HUES6 (cell line): ENCODE results near the gene FLT4.

ENCODE experiments used
- H3K27ac ChIP-seq: 2 replicates; pipeline ENCODE4 v1.7.0; 2013; ENCODE audit warnings: low read depth, mild to moderate bottlenecking, low read length, inconsistent platforms
- H3K27me3 ChIP-seq: 2 replicates; pipeline ENCODE4 v1.6.1; 2013; ENCODE audit warnings: low read length; ENCODE audit not compliant: control insufficient read depth, insufficient read depth
- H3K36me3 ChIP-seq: 2 replicates; pipeline ENCODE4 v1.6.1; 2013; ENCODE audit warnings: low read length; ENCODE audit not compliant: control insufficient read depth, insufficient read depth
- H3K4me1 ChIP-seq: 2 replicates; pipeline ENCODE4 v1.6.1; 2013; ENCODE audit warnings: low read length; ENCODE audit not compliant: control insufficient read depth, insufficient read depth
- H3K4me3 ChIP-seq: 2 replicates; pipeline ENCODE4 v1.5.1; 2013; ENCODE audit warnings: low read depth, low read length
- H3K9ac ChIP-seq: one replicate; pipeline ENCODE4 v1.6.1; 2013; ENCODE audit warnings: mild to moderate bottlenecking, low read length
- H3K9me3 ChIP-seq: 2 replicates; pipeline ENCODE4 v1.6.1; 2013; ENCODE audit warnings: low read depth, low read length; ENCODE audit not compliant: control insufficient read depth, insufficient read depth

Gene FLT4

DNA sequence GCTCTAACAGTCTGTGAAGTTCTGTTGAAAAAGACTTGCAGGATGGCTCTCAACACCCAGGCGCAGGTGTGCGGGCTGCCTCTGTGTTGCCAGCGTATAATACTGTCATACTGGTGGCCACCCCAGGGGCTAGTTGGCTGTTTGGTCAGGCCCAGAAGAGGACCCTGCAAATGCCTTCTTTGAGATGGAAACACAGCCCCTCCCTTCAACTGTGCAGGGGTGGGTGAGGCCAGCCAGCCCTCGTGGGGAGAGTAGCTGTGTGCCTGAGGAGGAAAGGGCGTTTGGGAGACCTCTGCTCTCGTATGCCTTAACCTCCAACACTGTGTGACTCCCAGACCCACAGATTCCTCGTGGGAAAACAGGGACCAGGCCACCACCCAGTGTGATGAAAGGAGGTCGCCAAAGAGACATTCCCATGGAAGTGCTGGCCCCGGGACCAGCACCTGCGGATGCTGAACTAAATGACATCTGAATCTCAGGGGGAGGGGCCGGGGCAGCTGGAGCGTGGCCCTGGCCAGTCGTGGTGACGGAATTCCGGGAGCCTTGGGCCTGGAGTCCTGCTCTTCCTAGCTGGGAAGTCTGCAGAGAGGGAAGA is 46.8 kb downstream of the FLT4 start:
- no peak overlapping the region for H3K9ac ChIP-seq
- H3K9me3 ChIP-seq, result no peaks in the 10 kb centered on the region
- no peak overlapping the region for H3K4me3 ChIP-seq
- H3K27ac ChIP-seq, result no peak overlapping the region
- no peaks in the 10 kb centered on the region for H3K27me3 ChIP-seq
- no peaks in the 10 kb centered on the region for H3K4me1 ChIP-seq
- no peaks in the 10 kb centered on the region for H3K36me3 ChIP-seq

DNA sequence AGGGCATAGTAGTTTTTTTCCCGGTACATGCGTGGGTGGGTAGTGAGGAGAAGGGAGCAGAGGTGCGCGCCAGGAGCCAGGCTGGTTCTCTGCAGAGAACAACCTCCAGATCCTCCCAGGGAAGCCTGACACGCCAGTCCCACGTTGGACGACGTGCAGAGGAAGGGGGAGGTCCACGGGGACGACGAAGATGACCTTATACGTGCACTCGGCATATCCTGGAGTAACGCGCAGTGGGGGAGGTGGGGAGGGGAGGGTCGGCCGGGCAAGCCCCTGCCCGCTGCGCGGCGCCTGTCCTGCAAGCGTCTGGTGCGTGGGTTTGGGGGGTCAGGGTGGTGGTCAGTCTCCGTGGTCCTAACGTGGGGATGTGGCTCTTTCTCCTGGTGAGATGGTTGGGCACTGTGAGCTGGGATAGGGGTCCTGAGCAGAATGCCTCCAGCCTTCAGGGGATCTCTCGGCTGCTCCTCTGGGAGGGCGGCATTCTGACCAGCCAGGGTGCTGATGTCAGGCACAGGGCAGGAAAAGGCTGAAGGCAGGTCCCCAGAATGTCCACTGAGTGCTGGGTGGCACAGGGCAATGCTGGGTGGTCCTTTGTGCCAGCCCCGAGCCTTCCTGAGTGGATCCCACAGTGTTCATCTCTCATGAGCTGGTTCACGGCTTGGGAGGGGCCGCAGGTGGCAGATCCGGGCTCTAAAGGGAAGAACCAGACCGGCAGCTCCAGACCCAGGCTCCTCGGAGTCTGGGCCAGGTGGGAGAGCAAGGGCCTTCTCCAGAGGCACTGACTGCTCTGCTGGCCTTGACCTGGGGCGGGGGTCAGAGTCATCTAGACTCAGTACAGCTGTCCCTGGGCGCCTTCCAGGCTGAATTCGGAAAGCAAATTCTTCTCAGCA is 47.6 kb downstream of the FLT4 start:
- Histone ChIP-seq H3K27me3 (no peaks in the 10 kb centered on the region), H3K4me3 (no peak overlapping the region), H3K9ac (no peak overlapping the region)

DNA sequence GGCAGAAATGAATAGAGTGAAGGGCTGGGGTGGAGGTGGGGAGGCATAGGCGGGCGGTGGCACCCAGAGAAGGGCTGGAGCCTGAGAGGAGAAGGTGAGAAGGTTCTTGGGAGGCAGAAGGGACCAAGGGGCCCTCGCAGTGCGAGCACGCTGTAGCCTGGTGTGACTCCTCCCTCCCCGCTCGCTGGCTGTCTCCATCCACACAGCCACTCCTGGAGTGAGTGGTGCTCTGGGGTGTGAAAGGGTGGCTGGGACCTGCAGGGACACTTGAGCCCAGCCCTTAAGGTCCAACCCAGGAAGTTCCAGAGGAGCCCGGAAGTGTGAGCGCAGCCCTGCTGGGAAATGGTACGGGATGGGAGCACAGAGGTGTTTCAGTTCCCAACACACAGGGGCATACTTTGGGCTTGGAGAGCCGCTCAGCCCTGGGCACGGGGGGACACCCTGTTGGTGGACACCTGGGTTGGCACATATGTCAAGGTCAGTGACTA is 48.8 kb downstream of the FLT4 start:
- Histone ChIP-seq H3K4me3 (no peak overlapping the region), H3K27me3 (no peaks in the 10 kb centered on the region), H3K27ac (no peak overlapping the region), H3K36me3 (no peaks in the 10 kb centered on the region), H3K9ac (no peak overlapping the region), H3K9me3 (no peaks in the 10 kb centered on the region), H3K4me1 (no peaks in the 10 kb centered on the region)

More for the DNA sequence above, 47.6 kb downstream of the FLT4 start:
- Histone ChIP-seq H3K36me3 (no peaks in the 10 kb centered on the region), H3K4me1 (no peaks in the 10 kb centered on the region), H3K9me3 (no peaks in the 10 kb centered on the region), H3K27ac (no peak overlapping the region)

DNA sequence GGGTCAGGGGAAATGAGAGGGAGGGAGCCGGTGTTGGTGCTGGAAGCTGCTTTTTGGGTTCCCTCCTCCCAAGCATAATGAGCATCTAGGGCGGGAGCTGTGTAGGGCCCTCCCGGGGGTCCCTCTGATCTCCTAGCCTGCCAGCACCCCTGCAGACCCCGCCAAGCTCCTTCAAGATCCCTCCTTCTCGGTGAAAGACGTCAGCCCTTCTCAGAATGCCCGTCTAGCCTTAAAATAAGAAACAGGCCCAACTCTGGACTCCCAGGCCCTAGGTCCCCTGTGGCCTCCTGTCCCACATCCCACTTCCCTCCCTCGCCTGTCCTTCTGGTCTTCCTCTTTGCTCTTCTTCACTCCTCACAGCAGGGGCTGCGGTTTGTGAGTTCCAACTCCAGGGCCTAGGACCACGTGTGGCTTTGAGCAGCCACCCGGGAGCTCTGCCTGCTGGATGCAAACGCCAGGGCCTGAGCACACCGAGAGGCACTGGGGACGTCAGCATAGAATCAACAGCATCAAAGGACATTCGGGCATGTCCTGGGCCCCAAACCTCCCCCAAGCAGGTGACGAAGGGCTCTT is 49.3 kb downstream of the FLT4 start:
- H3K4me3 ChIP-seq, result no peak overlapping the region
- H3K9ac ChIP-seq, result no peak overlapping the region
- no peaks in the 10 kb centered on the region for H3K4me1 ChIP-seq
- H3K27ac ChIP-seq, result no peak overlapping the region
- H3K27me3 ChIP-seq, result no peaks in the 10 kb centered on the region
- H3K9me3 ChIP-seq, result no peaks in the 10 kb centered on the region
- no peaks in the 10 kb centered on the region for H3K36me3 ChIP-seq

DNA sequence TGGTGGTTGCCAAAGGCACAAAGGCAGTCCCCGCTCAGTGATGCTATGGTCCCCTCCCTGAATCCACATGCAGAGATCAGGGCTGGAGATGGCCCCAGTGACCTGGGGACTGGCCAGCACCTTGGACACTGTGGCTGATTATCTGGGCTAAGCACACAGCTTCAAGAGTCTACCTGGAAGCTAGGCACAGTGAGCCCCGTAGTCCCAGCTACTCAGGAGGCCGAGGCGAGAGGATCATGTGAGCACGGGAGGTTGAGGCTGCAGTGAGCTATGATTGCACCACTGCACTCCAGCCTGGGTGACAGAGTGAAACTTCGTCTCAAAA is 49.8 kb downstream of the FLT4 start:
- Histone ChIP-seq H3K9ac (no peak overlapping the region), H3K27me3 (no peaks in the 10 kb centered on the region), H3K9me3 (no peaks in the 10 kb centered on the region)

DNA sequence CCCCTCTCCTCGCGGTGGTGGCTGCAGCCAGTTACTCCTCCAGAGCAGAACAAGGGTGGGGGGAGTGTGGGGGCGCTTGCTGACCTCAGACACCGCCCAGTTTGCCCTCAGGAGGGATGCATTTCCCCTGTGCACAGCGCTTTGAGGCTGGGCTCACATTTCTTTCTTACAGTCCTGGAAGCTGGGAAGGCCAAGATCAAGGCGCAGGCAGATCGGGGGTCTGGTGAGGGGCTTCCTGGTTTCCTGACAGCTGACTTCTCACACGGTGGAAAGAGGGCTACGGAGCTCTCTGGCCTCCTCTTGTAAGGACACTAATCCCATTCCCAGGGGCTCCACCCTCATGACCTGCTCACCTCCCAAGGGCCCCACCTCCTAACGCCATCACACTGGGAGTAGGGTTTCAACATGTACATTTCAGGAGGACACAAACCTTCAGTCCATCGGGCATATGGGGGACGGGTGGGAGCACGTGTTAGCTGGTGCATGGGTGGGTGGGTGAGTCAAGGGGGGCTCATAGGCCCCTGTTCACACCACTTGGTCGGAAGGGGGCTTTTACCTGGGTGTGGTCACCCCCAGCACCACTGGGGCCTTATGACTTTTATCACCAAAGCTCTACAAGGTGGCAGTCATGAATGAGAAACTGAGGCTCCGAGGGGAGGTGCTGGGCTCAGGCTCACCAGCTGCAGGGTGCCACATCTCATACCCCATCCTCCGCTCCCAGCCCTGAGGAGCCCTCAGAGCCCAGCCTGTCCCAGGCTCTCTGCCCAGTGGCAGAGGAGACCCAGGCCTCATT is 50.4 kb downstream of the FLT4 start:
- no peaks in the 10 kb centered on the region for H3K9me3 ChIP-seq
- no peak overlapping the region for H3K4me3 ChIP-seq
- peaks cover 2% of the 10 kb centered on the region; the same call in 1 of the 2 replicates for H3K27me3 ChIP-seq

More for the DNA sequence above, 49.8 kb downstream of the FLT4 start:
- Histone ChIP-seq H3K27ac (no peak overlapping the region), H3K36me3 (no peaks in the 10 kb centered on the region), H3K4me3 (no peak overlapping the region), H3K4me1 (no peaks in the 10 kb centered on the region)

DNA sequence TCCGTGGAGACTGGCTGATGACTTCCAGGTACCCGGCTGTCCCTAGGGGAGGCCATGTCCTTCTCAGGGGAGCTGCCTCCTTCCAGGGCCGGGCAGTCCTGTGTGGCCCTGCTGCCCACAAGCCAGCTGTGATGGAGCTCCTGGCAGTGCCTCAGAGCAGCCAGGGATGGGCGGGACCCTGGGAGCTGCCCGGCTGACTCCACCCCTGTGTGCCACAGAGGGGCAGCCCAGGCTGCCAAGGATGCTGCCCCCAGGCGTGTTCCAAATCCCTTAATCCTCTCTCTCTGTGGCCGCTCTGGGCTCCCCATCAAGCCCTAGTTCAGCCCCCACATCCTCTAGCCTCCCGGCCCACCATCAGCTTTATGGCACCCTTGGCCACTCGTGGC is 51.1 kb downstream of the FLT4 start:
- Histone ChIP-seq H3K4me3 (no peak overlapping the region), H3K9me3 (no peaks in the 10 kb centered on the region), H3K27me3 (peaks cover 9% of the 10 kb centered on the region; the same call in 1 of the 2 replicates), H3K36me3 (no peaks in the 10 kb centered on the region), H3K27ac (no peak overlapping the region), H3K4me1 (no peaks in the 10 kb centered on the region), H3K9ac (no peak overlapping the region)

More for the DNA sequence above, 50.4 kb downstream of the FLT4 start:
- Histone ChIP-seq H3K9ac (no peak overlapping the region), H3K4me1 (no peaks in the 10 kb centered on the region), H3K27ac (no peak overlapping the region), H3K36me3 (no peaks in the 10 kb centered on the region)

DNA sequence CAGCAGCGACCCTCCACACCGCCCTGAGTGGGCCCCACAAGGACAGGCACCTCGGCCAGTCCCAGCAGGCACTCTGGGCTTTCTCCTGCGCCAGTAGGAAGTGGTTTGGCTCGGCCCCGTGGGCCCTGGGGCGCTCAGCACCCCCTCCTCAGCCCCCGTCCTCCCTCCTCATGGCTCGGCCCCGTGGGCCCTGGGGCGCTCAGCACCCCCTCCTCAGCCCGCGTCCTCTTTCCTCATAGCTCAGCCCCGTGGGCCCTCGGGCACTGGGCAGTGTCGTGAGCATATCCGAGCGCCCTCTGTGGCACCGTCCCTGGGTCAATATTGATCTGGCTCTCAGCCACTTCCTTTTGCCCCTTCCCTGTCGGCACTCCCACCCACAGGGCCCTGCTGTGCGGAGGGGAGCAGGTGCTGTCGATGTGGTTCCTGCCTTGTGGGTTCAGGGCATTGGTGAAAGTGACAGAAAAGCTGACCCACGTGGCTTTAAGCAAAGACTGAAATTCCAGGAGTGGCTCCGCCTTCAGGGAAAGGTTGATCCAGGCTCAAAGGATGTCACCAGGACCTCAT is 52.6 kb downstream of the FLT4 start:
- Histone ChIP-seq H3K9ac (no peak overlapping the region), H3K9me3 (no peaks in the 10 kb centered on the region), H3K36me3 (no peaks in the 10 kb centered on the region), H3K4me3 (no peak overlapping the region), H3K27ac (no peak overlapping the region), H3K4me1 (no peaks in the 10 kb centered on the region), H3K27me3 (peaks cover 25% of the 10 kb centered on the region)

DNA sequence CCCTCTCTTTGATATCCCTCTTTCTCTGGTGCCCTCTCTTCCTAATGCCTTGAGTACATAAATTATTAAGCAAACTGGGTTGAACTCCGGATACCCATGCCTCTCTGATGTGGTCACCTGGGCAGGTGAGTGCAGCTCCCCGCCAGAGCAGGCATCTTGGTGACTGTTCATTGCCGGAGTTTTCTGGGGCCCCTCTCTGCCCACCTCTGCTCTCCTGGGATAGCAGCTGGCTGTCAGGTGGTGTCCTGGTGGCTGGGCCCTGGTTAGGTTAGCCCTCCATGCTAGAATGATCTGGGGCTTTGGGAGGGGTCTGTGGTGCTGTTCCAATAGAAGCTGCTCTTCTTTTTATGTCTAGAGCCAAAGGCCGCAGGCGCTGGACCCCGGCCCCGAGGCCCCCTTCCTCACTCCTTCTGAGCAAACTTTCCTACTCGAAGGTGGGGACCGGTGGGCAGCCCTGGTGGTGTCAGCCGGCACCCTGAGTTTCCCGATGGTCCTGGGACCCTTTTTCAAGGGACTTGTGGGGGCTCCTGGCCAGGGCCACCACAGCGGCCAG is 53.2 kb downstream of the FLT4 start:
- Histone ChIP-seq H3K27ac (no peak overlapping the region), H3K27me3 (peaks cover 30% of the 10 kb centered on the region)

DNA sequence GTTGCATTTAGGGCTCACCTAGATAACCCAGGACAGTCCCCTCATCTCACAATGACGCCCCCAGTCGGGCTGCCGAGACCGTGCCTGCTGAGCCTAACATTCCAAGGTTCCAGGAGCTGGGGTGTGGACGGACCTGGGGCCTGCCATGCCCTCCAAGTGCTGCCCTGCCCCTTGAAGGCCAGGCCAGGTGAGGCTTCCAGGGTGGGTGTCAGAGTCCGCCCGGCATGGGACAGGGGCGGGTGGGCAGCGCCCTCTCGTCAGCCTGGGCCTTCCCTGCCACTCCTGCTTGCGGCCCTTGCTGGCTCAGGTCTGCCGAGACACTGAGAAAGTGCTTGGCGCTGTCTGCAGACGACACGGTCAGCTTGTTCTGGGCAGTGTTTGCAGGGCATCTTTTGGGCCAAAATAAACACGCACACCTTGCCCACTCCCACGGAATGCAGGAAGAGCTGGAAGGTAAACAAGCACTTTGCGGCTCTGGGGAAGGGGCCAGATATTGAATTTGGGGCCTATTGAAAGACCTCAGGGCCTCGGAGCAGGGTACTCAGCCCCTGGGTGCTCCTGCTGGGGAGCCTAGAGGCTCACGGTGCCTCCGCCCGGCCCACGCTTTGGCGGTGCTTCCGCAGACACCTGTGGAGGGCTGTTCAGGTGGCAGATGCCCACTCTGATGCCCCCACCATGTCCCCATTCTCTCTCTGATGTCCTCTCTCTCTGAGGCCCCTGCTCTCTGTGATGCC is 53.9 kb downstream of the FLT4 start:
- Histone ChIP-seq H3K27ac (no peak overlapping the region), H3K9ac (no peak overlapping the region), H3K27me3 (peaks cover 37% of the 10 kb centered on the region), H3K4me3 (no peak overlapping the region), H3K36me3 (no peaks in the 10 kb centered on the region), H3K4me1 (no peaks in the 10 kb centered on the region), H3K9me3 (no peaks in the 10 kb centered on the region)

More for the DNA sequence above, 53.2 kb downstream of the FLT4 start:
- no peaks in the 10 kb centered on the region for H3K36me3 ChIP-seq
- no peak overlapping the region for H3K4me3 ChIP-seq
- no peaks in the 10 kb centered on the region for H3K9me3 ChIP-seq
- no peaks in the 10 kb centered on the region for H3K4me1 ChIP-seq
- no peak overlapping the region for H3K9ac ChIP-seq
